Aorta (tissue), 5 donors: ENCODE data around the gene MAPKAPK3. TPM values are rescaled to one million over a fixed set of nuclear protein-coding genes. Genes with fewer than 3 reads are reported as not detected.
A peak's percentile ranks its signal among the peaks of the same experiment; 100 is the strongest.
"Not testable (repeated sequence)": the region's sequence is repeated elsewhere in the genome, so short reads cannot be mapped to it uniquely, and the experiment has no call there.

Experiments
- ATAC-seq: fragments of 200-7000 bp; cut with Tn5 transposase; one replicate; pipeline ENCODE4 v1.9.1; 2022; ENCODE audit warnings: moderate library complexity; ENCODE audit not compliant: low FRiP score
- DNase-seq, 2 donors: peaks; one replicate each; pipeline ENCODE4 v3.0.0-alpha.2; 2020
- H3K27ac ChIP-seq, 2 donors: one replicate each; pipeline ENCODE4 v1.5.1; 2013; ENCODE audit warnings: low read length in 2 of 2, mild to moderate bottlenecking in 2 of 2, moderate library complexity in 2 of 2, control low read depth in 1 of 2, inconsistent platforms in 1 of 2, low read depth in 1 of 2
- H3K27me3 ChIP-seq, 2 donors: one replicate each; pipeline ENCODE4 v1.6.1; 2013; ENCODE audit warnings: control low read depth in 1 of 2, low read length in 1 of 2, mild to moderate bottlenecking in 1 of 2, moderate library complexity in 1 of 2; ENCODE audit not compliant: insufficient read depth in 2 of 2, control insufficient read depth in 1 of 2
- H3K36me3 ChIP-seq, 2 donors: one replicate each; pipeline ENCODE4 v1.6.1; 2013; ENCODE audit warnings: control low read depth in 1 of 2, low read length in 1 of 2, mild to moderate bottlenecking in 1 of 2; ENCODE audit not compliant: insufficient read depth in 2 of 2, control insufficient read depth in 1 of 2
- H3K4me1 ChIP-seq, 2 donors: one replicate each; pipeline ENCODE4 v1.6.1; 2013; ENCODE audit warnings: low read length in 2 of 2, control low read depth in 1 of 2, mild to moderate bottlenecking in 1 of 2, moderate library complexity in 1 of 2; ENCODE audit not compliant: insufficient read depth in 2 of 2, control insufficient read depth in 1 of 2
- H3K4me3 ChIP-seq, 2 donors: one replicate each; pipeline ENCODE4 v1.5.1; 2013; ENCODE audit warnings: low read length in 2 of 2, control low read depth in 1 of 2, mild to moderate bottlenecking in 1 of 2
- H3K9me3 ChIP-seq: one replicate; pipeline ENCODE4 v1.6.1; 2013; ENCODE audit warnings: mild to moderate bottlenecking, low read length; ENCODE audit not compliant: control insufficient read depth
- WGBS, 2 donors: extraction: QIAGEN DNeasy Blood & Tissue Kit; methylation state at CpG; one replicate each; pipeline ENCODE4 v1.1.7; 2013; 5-methylcytosine and 5-hydroxymethylcytosine counted together
- intact Hi-C, 2 donors: fragments of 100-400 bp; cut with DNase I; formaldehyde crosslinking; loops; one replicate each; pipeline versions ENCODE4 v1.14.2 to v1.15.0; 2022
- polyA plus RNA-seq, 2 donors: library from polyadenylated mRNA; stranded (reverse); fragments of 200-250 nt; gene quantifications; one replicate each; pipeline ENCODE4 v1.2.3, GENCODE V29; 2013
- total RNA-seq, 2 donors: library from RNA; stranded (reverse); fragmentation: NEBNext Ultra II Directional; extraction: Animal tissue kit (Norgen Biotek cat#: 25700); gene quantifications; one replicate each; pipeline ENCODE4 v1.2.1, GENCODE V29; 2021
- donor health status: healthy with polysubstance abuse.
- donor health status: Bipolar disorder and iron deficiency.
- donor health status: DM: no; HTN: no; CAD: no.
- donor health status: DM: no; HTN: no; CAD: no.
- donor health status: DM: yes; HTN: yes; CAD: no.

The MAPKAPK3 gene
- total and polyA plus RNA-seq, 4 donors = 13.0 to 24.8 (median 21.0) TPM

DNA sequence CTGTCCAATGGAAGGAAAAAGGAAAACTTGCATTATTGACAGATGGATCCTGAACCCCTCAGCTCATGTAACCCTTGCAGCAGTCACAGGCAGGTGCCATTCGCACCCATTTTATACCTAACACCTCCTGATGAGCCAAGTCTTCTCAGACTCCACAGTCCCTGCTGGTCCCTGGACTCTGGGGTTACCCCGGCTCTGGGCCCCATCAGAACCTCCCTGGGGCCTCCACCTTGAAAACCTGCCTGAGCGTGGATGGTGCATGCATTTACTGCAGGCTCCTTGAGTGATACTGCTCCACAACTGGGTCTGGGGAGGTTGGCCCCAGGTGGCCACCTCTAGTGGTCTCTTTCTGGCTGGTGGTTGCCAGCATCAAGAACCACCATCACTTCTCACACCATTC, 41.9 kb downstream of the MAPKAPK3 start:
- DNase-seq = peak in 1 of 2 donors; percentile 51
- ATAC-seq = no peak
- no peaks in the 10 kb centered on the region for H3K27me3 ChIP-seq
- H3K4me3 ChIP-seq = no peak overlapping the region
- H3K27ac ChIP-seq = no peak overlapping the region
- no peaks in the 10 kb centered on the region for H3K36me3 ChIP-seq
- no peaks in the 10 kb centered on the region for H3K9me3 ChIP-seq
- 95 to 96% methylated on average over 3 of the region's 3 CpGs for WGBS, 2 donors
- H3K4me1 ChIP-seq = no peaks in the 10 kb centered on the region
- intact Hi-C loops = no loop called here

DNA sequence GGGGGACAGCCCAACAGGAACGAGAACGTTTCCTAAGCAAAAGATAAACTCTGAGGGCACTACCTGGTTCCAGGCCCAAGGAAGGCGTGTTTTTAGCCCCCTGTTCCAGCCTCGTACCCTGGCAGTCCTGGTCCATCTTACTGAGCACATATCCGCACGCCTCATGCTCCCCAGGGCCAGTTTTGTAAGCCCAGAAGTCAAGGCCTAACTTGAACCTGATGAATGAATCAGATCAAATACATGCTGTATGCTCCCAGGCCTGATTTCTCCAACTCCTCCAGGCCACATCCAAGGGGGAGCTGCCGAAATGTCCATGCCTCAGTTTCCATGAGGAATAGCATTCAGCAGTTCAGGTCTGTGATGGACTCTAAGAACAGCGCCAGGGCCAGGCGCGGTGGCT, 43.4 kb downstream of the MAPKAPK3 start:
- Histone ChIP-seq H3K36me3 (no peaks in the 10 kb centered on the region), H3K27ac (no peak overlapping the region), H3K4me1 (no peaks in the 10 kb centered on the region), H3K27me3 (no peaks in the 10 kb centered on the region), H3K4me3 (no peak overlapping the region), H3K9me3 (no peaks in the 10 kb centered on the region)
- intact Hi-C loops = no loop called here
- DNase-seq (peak in 1 of 2 donors; percentile 46), ATAC-seq (no peak)
- 95 to 96% methylated on average over 10 of the region's 10 CpGs for WGBS, 2 donors

DNA sequence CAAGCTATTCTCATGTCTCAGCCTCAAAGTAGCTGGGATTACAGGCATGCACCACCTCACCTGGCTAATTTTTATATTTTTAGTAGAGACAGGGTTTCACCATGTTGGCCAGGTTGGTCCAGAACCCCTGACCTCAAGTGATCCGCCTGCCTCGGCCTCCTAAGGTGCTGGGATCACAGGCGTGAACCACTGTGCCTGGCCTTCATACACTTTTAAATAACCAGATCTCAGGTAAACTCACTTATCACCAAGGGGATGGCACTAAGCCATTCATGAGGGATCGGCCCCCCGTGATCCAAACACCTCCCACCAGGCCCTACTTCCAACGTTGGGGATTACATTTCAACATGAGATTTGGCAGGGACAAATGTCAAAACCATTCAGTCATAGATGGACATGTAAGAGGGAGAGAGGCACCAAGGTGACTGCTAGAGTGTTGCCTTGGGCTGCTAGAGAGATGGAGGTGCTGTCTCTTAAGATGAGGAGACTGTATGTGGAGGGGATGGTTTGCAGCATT, 44.4 kb downstream of the MAPKAPK3 start:
- 83 to 84% methylated on average over 6 of the region's 6 CpGs for WGBS, 2 donors
- no peak for ATAC-seq
- Histone ChIP-seq H3K4me1 (no peaks in the 10 kb centered on the region), H3K4me3 (no peak overlapping the region), H3K9me3 (no peaks in the 10 kb centered on the region), H3K36me3 (no peaks in the 10 kb centered on the region), H3K27ac (no peak overlapping the region), H3K27me3 (no peaks in the 10 kb centered on the region)
- intact Hi-C loops = no loop called here
- peak in 1 of 2 donors; percentile 39 for DNase-seq

DNA sequence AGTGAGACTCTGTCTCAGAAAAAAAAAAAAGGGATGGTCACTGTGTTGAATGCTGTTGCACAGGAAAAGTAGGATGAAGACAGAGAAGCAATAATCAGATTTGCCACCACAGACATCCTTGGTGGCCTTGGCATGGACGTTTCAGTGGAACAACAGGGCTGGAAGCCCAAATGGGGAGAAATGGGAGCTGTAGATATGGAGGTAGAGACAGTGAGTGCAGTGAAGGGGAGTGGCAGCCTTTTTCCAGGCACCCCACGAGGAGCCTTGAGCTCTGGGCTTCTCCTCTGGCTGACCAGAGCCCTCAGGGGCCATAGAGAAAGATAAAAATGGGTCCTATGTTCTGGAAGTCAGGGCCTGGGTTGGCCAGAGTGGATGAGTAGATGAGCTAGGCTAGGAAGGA, 45.5 kb downstream of the MAPKAPK3 start:
- no peak overlapping the region for H3K4me3 ChIP-seq
- H3K9me3 ChIP-seq = no peaks in the 10 kb centered on the region
- intact Hi-C loops = no loop called here
- no peak overlapping the region for H3K27ac ChIP-seq
- H3K4me1 ChIP-seq = no peaks in the 10 kb centered on the region
- no peaks in the 10 kb centered on the region for H3K36me3 ChIP-seq
- ATAC-seq (no peak), DNase-seq (no peak)
- WGBS, 2 donors = 45 to 62% methylated on average over 2 of the region's 2 CpGs
- H3K27me3 ChIP-seq = no peaks in the 10 kb centered on the region

DNA sequence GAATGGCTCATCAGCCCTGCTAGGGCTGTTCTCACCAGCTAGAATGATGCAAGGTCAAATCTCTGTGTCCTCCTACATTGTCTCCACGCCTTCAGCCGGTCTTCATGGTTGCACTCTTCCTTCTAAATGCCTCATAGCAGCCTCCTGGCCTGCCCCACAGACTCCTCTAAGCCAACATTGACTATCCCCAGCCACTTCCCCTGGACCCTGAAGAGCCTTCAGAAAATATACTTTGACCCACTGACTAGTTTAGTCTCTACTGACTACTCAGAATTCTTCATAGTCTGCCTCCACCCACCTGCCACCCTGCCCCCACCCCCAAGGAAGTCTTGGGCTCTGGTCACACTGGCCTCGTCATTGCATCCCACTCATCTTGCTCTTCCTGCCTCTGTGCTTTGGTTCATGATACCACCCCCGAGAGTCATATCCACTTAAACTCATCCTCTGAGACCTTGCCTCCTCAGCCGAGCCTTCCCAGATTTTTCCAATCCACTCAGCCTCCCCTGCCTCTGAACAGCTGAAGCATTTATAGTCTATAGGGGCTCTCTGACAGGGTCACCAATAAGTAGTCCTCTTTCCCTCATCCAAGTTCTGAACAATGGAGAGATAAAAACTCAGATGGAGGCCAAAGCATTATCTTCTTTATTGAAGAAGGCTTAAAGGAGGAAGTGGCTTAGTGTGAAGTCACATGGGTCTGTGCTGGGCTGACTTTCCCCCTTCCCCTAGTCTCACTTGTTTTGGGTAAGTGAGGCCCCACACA, 48.3 kb downstream of the MAPKAPK3 start:
- WGBS, 2 donors = 88 to 91% methylated on average over 5 of the region's 5 CpGs
- intact Hi-C loops = no loop called here
- DNase-seq (no peak), ATAC-seq (no peak)
- Histone ChIP-seq H3K27ac (no peak overlapping the region), H3K4me1 (no peaks in the 10 kb centered on the region), H3K36me3 (no peaks in the 10 kb centered on the region), H3K4me3 (no peak overlapping the region), H3K9me3 (no peaks in the 10 kb centered on the region), H3K27me3 (no peaks in the 10 kb centered on the region)

DNA sequence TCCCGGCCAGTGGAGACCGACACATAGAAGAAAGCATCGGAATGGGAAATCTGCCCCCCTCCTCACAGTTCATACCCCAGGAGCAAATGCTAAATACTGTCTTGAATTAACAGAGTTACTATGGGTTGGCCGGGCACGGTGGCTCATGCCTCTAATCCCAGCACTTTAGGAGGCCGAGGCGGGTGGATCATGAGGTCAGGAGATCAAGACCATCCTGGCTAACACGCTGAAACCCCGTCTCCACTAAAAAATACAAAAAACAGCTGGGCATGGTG, 48.8 kb downstream of the MAPKAPK3 start:
- H3K4me3 ChIP-seq, H3K4me1 ChIP-seq, H3K9me3 ChIP-seq, H3K27ac ChIP-seq, ATAC-seq, H3K36me3 ChIP-seq, DNase-seq, H3K27me3 ChIP-seq, intact Hi-C loops: not testable (repeated sequence)
- 85 to 93% methylated on average over 9 of the region's 9 CpGs for WGBS, 2 donors

DNA sequence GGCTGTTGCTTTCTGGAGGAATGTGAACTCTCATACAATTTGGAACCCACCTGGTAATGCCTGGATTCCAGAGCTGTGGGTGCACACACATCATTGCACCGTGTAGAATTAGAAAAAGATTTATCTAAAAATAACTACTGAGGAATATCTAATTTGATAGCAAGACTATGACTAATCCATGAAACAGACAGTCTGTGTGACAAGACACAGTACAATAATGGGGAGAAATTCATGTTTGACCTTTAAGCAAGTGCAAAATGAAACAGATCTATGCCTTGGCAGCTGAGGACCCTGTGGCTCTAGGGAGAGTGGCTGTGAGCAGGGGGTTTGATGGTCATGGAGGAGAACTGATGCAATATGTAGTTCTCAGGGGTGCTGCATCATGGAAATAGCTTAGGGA, 49.9 kb downstream of the MAPKAPK3 start:
- no peak for ATAC-seq
- H3K27ac ChIP-seq = no peak overlapping the region

DNA sequence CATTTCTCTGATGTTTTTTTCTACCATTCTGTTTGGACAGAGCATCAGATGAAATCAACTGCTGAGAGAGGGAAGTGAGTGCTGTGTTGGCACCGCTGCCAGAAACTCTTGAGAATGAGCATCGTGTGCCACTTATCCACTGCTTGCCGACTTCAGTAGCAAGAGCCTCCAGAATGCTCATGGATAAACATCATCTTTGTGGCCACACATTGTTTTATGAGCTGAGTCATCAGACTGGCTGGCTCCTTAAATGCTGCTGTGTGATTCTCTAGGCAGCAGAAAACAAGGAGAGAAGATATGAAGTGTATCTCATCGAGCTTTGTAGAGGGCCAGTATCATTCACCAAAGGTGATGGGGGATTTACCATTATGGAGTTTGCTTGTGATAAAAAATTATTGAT, 54.4 kb downstream of the MAPKAPK3 start:
- Histone ChIP-seq H3K27ac (no peak overlapping the region), H3K4me1 (no peaks in the 10 kb centered on the region), H3K9me3 (no peaks in the 10 kb centered on the region), H3K4me3 (no peak overlapping the region), H3K36me3 (no peaks in the 10 kb centered on the region), H3K27me3 (no peaks in the 10 kb centered on the region)
- whole genome bisulfite sequencing, 2 donors = 60 to 69% methylated on average over 4 of the region's 4 CpGs
- DNase-seq (no peak), ATAC-seq (no peak)
- intact Hi-C loops = no loop called here

More for the DNA sequence above, 49.9 kb downstream of the MAPKAPK3 start:
- no peaks in the 10 kb centered on the region for H3K4me1 ChIP-seq
- DNase-seq = no peak
- no peaks in the 10 kb centered on the region for H3K36me3 ChIP-seq
- H3K9me3 ChIP-seq = no peaks in the 10 kb centered on the region
- H3K27me3 ChIP-seq = no peaks in the 10 kb centered on the region
- intact Hi-C loops = no loop called here
- WGBS, 2 donors = 8 to 10% methylated on average over 1 of the region's 1 CpG
- no peak overlapping the region for H3K4me3 ChIP-seq

DNA sequence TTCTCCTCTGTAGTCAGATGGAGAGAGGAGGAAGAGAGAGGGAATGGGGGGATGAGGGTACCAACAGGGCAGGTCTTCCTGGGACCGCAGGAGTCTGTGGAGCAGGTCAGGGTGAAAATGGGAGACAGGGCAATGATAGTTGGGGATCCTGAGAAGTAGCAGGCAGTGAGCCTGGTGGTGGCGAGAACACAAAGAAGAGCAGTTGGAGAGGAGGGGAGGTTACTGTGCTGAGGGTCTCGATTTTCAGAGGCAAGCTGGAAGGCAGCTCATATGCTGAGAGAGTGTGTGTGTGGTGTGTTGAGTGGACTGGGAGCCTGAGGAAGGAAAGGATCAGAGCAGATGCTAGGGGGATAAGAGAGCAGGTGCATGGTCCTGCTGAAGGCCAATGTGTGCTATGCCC, 55.7 kb downstream of the MAPKAPK3 start:
- WGBS, 2 donors = 87 to 89% methylated on average over 3 of the region's 3 CpGs
- no peak overlapping the region for H3K27ac ChIP-seq
- H3K36me3 ChIP-seq = no peaks in the 10 kb centered on the region
- ATAC-seq = no peak
- H3K4me1 ChIP-seq = no peaks in the 10 kb centered on the region
- H3K9me3 ChIP-seq = no peaks in the 10 kb centered on the region
- intact Hi-C loops = no loop called here
- H3K4me3 ChIP-seq = no peak overlapping the region
- no peaks in the 10 kb centered on the region for H3K27me3 ChIP-seq
- no peak for DNase-seq
